Smooth muscle cell (in vitro differentiated cells): ENCODE measurements around the gene DEPDC7. TPM values are rescaled to one million over a fixed set of nuclear protein-coding genes. Genes with fewer than 3 reads are reported as not detected.
"Not testable (repeated sequence)": the region's sequence is repeated elsewhere in the genome, so short reads cannot be mapped to it uniquely, and the experiment has no call there.

ENCODE experiments used
- DNase-seq: peaks from one replicate; lab custom pipeline; 2025; ENCODE audit not compliant: unreplicated experiment; lab: John Stamatoyannopoulos, UW
- H2AFZ ChIP-seq: fragments of 200-600 bp; sonication (generic); 2 replicates; pipeline ENCODE4 v1.6.0; 2016; ENCODE audit warnings: antibody characterized with exemption, low read depth, mild to moderate bottlenecking
- H3F3A ChIP-seq: fragments of 200-600 bp; sonication (generic); 2 replicates; pipeline ENCODE4 v1.6.0; 2017; ENCODE audit warnings: antibody characterized with exemption, low read depth
- H3K27ac ChIP-seq: fragments of 200-600 bp; sonication (generic); 2 replicates; pipeline ENCODE4 v1.5.1; 2016; ENCODE audit warnings: low read depth, mild to moderate bottlenecking
- H3K27me3 ChIP-seq: fragments of 200-600 bp; sonication (generic); 2 replicates; pipeline ENCODE4 v1.6.1; 2016; ENCODE audit warnings: low read depth, mild to moderate bottlenecking
- H3K36me3 ChIP-seq: fragments of 200-600 bp; sonication (generic); 2 replicates; pipeline ENCODE4 v1.5.1; 2016; ENCODE audit warnings: low read depth
- H3K4me1 ChIP-seq: fragments of 200-600 bp; sonication (generic); 2 replicates; pipeline ENCODE4 v1.5.1; 2016; ENCODE audit warnings: low read depth
- H3K4me2 ChIP-seq: fragments of 200-600 bp; sonication (generic); 2 replicates; pipeline ENCODE4 v1.6.0; 2016; ENCODE audit warnings: mild to moderate bottlenecking
- H3K4me3 ChIP-seq: fragments of 200-600 bp; sonication (generic); 2 replicates; pipeline ENCODE4 v1.5.1; 2016; ENCODE audit warnings: mild to moderate bottlenecking
- H3K79me2 ChIP-seq: fragments of 200-600 bp; sonication (generic); 2 replicates; pipeline ENCODE4 v1.6.0; 2016; ENCODE audit warnings: low read depth, mild to moderate bottlenecking
- H3K9ac ChIP-seq: fragments of 200-600 bp; sonication (generic); 2 replicates; pipeline ENCODE4 v1.6.0; 2016; ENCODE audit warnings: low read depth
- H3K9me3 ChIP-seq: fragments of 200-600 bp; sonication (generic); replicated peaks from 2 replicates; pipeline ENCODE4 v1.5.1; 2016; ENCODE audit warnings: low read depth
- H4K20me1 ChIP-seq: fragments of 200-600 bp; sonication (generic); 2 replicates; pipeline ENCODE4 v1.6.0; 2016; ENCODE audit warnings: low read depth
- CTCF ChIP-seq: fragments of 200-600 bp; sonication (generic); IDR thresholded peaks from 2 replicates; pipeline ENCODE4 v1.5.1; 2017; ENCODE audit warnings: borderline replicate concordance, mild to moderate bottlenecking, antibody characterized with exemption; ENCODE audit not compliant: insufficient read depth, poor library complexity, severe bottlenecking
- WGBS: methylation state at CpG from one replicate; pipeline ENCODE4 v1.1.7; 2016; ENCODE audit warnings: low lambda C conversion rate; 5-methylcytosine and 5-hydroxymethylcytosine counted together
- polyA plus RNA-seq: library from polyadenylated mRNA; unstranded; fragments of >200 nt; fragmentation: Nextera tagmentation; extraction: Ambion mirVana; gene quantifications from 2 replicates; pipeline ENCODE4 v1.2.1, GENCODE V29; 2016
- total RNA-seq: library from RNA; depleted of rRNA; stranded (reverse); fragments of >200 nt; gene quantifications from 2 replicates; pipeline ENCODE4 v1.2.3, GENCODE V29; 2014

The DEPDC7 gene
- total RNA-seq (20.3 and 22.8 TPM in 2 replicates), polyA plus RNA-seq (8.1 and 12.5 TPM in 2 replicates)

DNA sequence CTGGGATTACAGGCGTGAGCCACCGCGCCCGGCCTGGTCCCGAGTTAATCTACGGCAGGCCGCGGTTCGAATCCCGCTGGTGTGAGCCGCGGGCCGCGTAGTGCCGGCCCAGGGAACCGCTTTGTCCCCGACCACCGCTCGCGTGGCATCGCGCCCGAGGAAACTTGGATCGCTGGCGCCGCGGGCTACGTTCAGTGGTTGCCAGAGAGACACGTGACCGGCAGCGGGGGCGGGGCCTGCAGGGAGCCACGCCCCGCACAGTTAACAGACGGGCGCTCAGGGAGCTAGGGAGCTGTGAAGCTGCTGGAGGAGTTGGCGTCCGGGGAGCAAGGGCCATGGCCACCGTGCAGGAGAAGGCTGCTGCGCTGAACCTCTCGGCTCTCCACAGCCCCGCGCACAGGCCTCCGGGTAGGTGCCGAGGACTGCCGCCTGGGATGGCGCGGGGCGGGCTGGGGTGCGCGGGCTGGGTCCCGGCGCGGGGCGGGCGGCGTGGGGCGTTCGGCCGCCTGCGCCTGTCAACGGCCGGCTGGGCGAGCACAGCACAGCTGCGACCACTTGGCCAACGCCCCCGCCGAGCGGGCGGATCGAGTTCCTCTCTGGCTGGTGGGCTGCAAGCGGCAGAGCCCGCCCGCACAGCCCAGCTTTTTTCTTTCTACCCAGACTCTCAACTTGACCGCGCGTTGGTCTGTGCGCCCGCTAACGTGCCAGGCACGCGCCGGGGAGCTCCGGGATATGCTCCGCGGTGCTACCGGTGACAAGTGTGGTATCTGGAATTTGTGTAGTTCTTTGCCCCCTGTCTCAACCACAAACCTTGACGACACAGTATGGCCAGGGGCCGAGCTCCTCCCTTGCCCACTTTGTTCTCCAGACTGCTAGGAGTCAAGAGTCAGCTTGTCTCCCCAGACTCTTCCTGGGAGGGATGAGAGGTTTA is at the start of gene DEPDC7:
TSS of gene DEPDC7 (plus strand) at position 258 of the 931 bp plus-strand sequence. CDS start at position 336, 78 bp downstream.
- Histone ChIP-seq H3K9me3 (no peaks in the 10 kb centered on the region), H3K4me2 (peak within 1 kb of the TSS; percentile 91), H3K4me3 (peak within 1 kb of the TSS; percentile 62), H3K79me2 (no peaks in the 10 kb centered on the region), H3K9ac (peak within 1 kb of the TSS; percentile 23), H3K36me3 (no peaks in the 10 kb centered on the region), H3K27ac (no peak within 1 kb of the TSS), H2AFZ (peak within 1 kb of the TSS; percentile 79), H3K27me3 (no peaks in the 10 kb centered on the region), H3K4me1 (no peaks in the 10 kb centered on the region), H3F3A (no peaks in the 10 kb centered on the region), H4K20me1 (peaks cover 6% of the 10 kb centered on the region)
- DNase-seq: peak; percentile 37
- WGBS: 8% methylated on average over 71 of the region's 89 CpGs
- no peak for TF ChIP-seq CTCF

- WGBS: 100% methylated on average over 1 of the region's 1 CpG
- DNase-seq: no peak
- Histone ChIP-seq H3K27me3 (no peaks in the 10 kb centered on the region), H3K4me1 (no peaks in the 10 kb centered on the region), H3F3A (no peaks in the 10 kb centered on the region), H3K9me3 (no peaks in the 10 kb centered on the region), H3K79me2 (no peaks in the 10 kb centered on the region), H3K4me2 (no peak overlapping the region), H4K20me1 (no peaks in the 10 kb centered on the region), H3K36me3 (no peaks in the 10 kb centered on the region), H2AFZ (no peak overlapping the region), H3K9ac (no peak overlapping the region), H3K27ac (no peak overlapping the region), H3K4me3 (no peak overlapping the region)
- no peak for TF ChIP-seq CTCF
These were observed 47.1 kb upstream of the DEPDC7 start for GRCh38 chr11:32968541-32968940.

GRCh38 chr11:32972233-32972632 is 43.4 kb upstream of the DEPDC7 start:
- not testable (repeated sequence) for H3K27me3 ChIP-seq, H2AFZ ChIP-seq, H3F3A ChIP-seq, H4K20me1 ChIP-seq, H3K4me1 ChIP-seq, H3K36me3 ChIP-seq, H3K79me2 ChIP-seq, H3K4me2 ChIP-seq, H3K9ac ChIP-seq, H3K4me3 ChIP-seq, H3K9me3 ChIP-seq, DNase-seq, H3K27ac ChIP-seq
- 97% methylated on average over 3 of the region's 3 CpGs for WGBS

DNA sequence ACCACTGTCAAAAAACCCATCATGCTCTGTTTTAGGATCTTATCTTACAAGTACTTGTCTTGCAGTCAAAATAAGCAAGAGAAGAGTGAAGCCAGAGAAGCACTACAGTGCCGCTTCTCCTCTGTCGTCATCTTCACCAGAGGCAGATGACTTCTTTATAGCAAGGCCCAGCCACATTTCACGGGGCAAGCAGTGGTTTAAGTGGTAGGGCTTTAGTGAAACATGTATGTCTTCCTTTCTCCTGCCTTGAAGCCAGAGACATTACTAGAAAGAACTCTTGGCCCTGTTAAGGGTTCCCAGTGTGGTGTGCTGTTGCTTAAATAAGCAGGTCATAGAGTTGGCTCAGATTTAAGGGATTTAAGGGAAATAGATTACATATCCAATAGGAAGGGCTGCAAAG is 42.9 kb upstream of the DEPDC7 start:
- no peaks in the 10 kb centered on the region for H3K79me2 ChIP-seq
- H3K36me3 ChIP-seq: peaks cover 5% of the 10 kb centered on the region
- H3K4me3 ChIP-seq: no peak overlapping the region

More for the DNA sequence above, 42.9 kb upstream of the DEPDC7 start:
- DNase-seq: no peak
- Histone ChIP-seq H2AFZ (no peak overlapping the region), H3K27me3 (no peaks in the 10 kb centered on the region), H3K4me2 (no peak overlapping the region), H3F3A (no peaks in the 10 kb centered on the region), H4K20me1 (no peaks in the 10 kb centered on the region), H3K27ac (no peak overlapping the region), H3K9ac (no peak overlapping the region), H3K9me3 (no peaks in the 10 kb centered on the region), H3K4me1 (no peaks in the 10 kb centered on the region)
- WGBS: 56% methylated on average over 3 of the region's 3 CpGs
- no peak for TF ChIP-seq CTCF
